Activated CD4-positive, alpha-beta memory T cell treated with anti-CD3 and anti-CD28 coated beads, Interleukin-2, amount 10 ng/mL, durations not matched to agents 7 days and 5 days (primary cell): ENCODE measurements around the gene CNDP1. TPM values are rescaled to one million over a fixed set of nuclear protein-coding genes. Genes with fewer than 3 reads are reported as not detected.
A peak's percentile ranks its signal among the peaks of the same experiment; 100 is the strongest.
"Not testable (repeated sequence)": the region's sequence is repeated elsewhere in the genome, so short reads cannot be mapped to it uniquely, and the experiment has no call there.

ENCODE experiments used
- CTCF ChIA-PET: fragments of 350-600 bp; sonication (Branson Sonifier 250); formaldehyde crosslinking; loops from one replicate; lab custom pipeline; 2021; ENCODE audit warnings: antibody characterized with exemption, inconsistent platforms; lab: Charles Lee
- POLR2A ChIA-PET: fragments of 350-600 bp; sonication (Branson Sonifier 250); formaldehyde crosslinking; loops from one replicate; lab custom pipeline; 2021; ENCODE audit warnings: antibody characterized with exemption; lab: Charles Lee
- DNase-seq: peaks from one replicate; pipeline ENCODE4 v3.0.0-alpha.2; 2020
- H3K27ac Mint-ChIP-seq: one replicate; pipeline ENCODE4 v1.8.0; 2021; ENCODE audit warnings: mild to moderate bottlenecking, mixed read lengths
- H3K27me3 Mint-ChIP-seq: one replicate; pipeline ENCODE4 v1.8.0; 2021; ENCODE audit warnings: mixed read lengths
- H3K36me3 Mint-ChIP-seq: one replicate; pipeline ENCODE4 v1.8.0; 2021; ENCODE audit warnings: low read depth, mixed read lengths
- H3K4me1 Mint-ChIP-seq: one replicate; pipeline ENCODE4 v1.8.0; 2021; ENCODE audit warnings: mixed read lengths
- H3K4me3 Mint-ChIP-seq: one replicate; pipeline ENCODE4 v1.8.0; 2021; ENCODE audit warnings: mild to moderate bottlenecking, mixed read lengths
- H3K9me3 Mint-ChIP-seq: one replicate; pipeline ENCODE4 v1.8.0; 2021; ENCODE audit warnings: mixed read lengths
- total RNA-seq, 2 experiments: library from RNA; stranded (reverse); gene quantifications; one replicate each; pipeline ENCODE4 v1.2.3, GENCODE V29; 2021

The CNDP1 gene
- total RNA-seq, 2 experiments from 2014 or later, result not detected

DNA sequence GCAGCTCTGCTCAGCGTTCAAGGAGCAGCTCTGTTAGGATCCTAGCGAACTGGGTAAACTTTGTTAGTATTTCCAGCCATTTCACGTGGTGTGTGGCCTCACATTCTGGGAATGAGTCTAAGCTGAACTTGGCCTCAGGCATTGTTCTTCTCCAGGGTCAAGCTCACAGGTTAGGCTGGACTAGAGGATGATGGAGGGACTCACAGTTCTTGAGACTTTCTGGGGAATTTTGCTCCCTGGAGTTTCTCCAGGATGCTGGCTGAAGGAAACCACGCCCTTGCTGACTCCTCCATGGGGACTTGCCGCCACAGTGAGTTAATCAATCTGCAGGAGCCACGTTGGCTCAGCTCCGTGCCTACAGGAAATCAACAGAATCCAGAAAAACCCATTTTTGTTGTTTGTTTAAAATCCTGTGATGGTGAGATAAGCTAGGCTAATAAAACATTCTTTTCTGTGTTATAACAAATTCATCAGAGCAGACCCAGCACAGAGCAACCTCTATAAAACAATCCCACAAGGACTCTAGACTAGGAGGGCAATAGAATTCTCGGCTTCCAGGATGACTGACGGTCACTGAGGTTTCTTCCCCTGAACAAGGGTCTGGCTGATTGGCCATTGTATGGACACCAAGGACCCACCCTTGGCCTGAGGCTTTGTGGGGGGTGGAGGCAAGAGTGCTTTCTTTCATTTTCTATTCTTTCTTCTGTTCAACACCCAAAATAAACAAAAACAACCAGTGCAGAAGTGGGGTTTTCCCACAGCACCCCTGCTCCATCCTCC is 12.6 kb downstream of the CNDP1 start:
- ChIA-PET POLR2A (no interaction called here), CTCF (interaction anchor here (1.2 kb wide), 1 partner anchor 11 kb away, joined by 3 read pairs; no protein-coding TSS in a partner anchor)
- no peaks in the 10 kb centered on the region for H3K36me3 Mint-ChIP-seq
- H3K9me3 Mint-ChIP-seq, result no peaks in the 10 kb centered on the region
- H3K27ac Mint-ChIP-seq, result no peak overlapping the region
- no peaks in the 10 kb centered on the region for H3K4me1 Mint-ChIP-seq
- H3K4me3 Mint-ChIP-seq, result no peak overlapping the region
- no peak for DNase-seq
- peaks cover 6% of the 10 kb centered on the region for H3K27me3 Mint-ChIP-seq

DNA sequence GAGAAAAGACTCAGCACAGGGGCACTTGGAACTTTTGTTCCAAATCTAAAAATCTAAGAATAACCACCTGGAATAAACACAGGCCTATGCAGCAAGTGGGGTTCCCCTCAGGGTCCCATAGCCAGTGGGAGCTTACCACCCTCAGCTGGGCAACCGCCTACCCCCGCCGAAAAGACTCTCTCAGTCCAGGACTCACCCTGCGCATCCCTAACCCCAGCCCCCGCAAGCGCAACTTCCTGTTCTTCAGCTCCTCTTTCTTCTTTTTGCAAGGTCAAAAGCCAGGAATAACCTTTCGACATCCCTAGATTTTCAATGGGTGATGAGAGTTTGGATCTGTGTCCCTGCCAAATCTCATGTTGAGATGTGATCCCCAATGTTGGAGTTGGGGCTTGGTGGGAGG is 13.6 kb downstream of the CNDP1 start:
- H3K27ac Mint-ChIP-seq, result no peak overlapping the region
- no peak for DNase-seq
- H3K27me3 Mint-ChIP-seq, result peaks cover 8% of the 10 kb centered on the region
- POLR2A ChIA-PET, result no interaction called here
- CTCF ChIA-PET, result interaction anchor here (1.2 kb wide), 1 partner anchor 10 kb away, joined by 3 read pairs; no protein-coding TSS in a partner anchor
- no peaks in the 10 kb centered on the region for H3K9me3 Mint-ChIP-seq
- no peaks in the 10 kb centered on the region for H3K4me1 Mint-ChIP-seq
- no peaks in the 10 kb centered on the region for H3K36me3 Mint-ChIP-seq
- no peak overlapping the region for H3K4me3 Mint-ChIP-seq

GRCh38 chr18:74549591-74550104 is 15.3 kb downstream of the CNDP1 start:
- H3K4me3 Mint-ChIP-seq, result no peak overlapping the region
- H3K27ac Mint-ChIP-seq, result no peak overlapping the region
- peaks cover 16% of the 10 kb centered on the region for H3K27me3 Mint-ChIP-seq
- no peak for DNase-seq
- H3K9me3 Mint-ChIP-seq, result no peaks in the 10 kb centered on the region
- no peaks in the 10 kb centered on the region for H3K4me1 Mint-ChIP-seq
- POLR2A ChIA-PET, result interaction anchor here (0.6 kb wide), 2 partner anchors 54 to 194 kb away, joined by 3 to 4 read pairs; no protein-coding TSS in a partner anchor
- CTCF ChIA-PET, result no interaction called here
- H3K36me3 Mint-ChIP-seq, result no peaks in the 10 kb centered on the region

DNA sequence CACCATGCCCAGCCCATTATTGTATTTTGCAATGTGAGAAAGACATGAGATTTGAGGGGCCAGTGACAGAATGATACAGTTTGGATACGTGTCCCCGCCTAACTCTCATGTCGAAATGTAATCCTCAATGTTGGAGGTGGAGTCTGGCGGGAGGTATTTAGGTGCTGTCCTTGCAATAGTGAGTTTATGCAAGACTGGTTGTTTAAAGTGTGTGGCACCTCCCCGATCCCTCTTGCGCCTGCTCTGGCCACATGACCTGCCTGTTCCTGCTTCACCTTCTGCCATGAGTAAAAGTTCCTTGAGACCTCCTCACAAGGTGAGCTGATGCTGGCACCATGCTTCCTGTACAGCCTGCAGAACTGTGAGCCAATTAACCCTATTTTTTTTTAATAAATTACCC is 16.6 kb downstream of the CNDP1 start:
- Mint-ChIP-seq H3K9me3 (no peaks in the 10 kb centered on the region), H3K27me3 (peaks cover 16% of the 10 kb centered on the region), H3K36me3 (no peaks in the 10 kb centered on the region), H3K27ac (no peak overlapping the region), H3K4me1 (no peaks in the 10 kb centered on the region), H3K4me3 (no peak overlapping the region)
- POLR2A ChIA-PET, result no interaction called here
- DNase-seq, result no peak
- CTCF ChIA-PET, result interaction anchor here (0.6 to 1.6 kb wide), 11 partner anchors 9 to 353 kb away, joined by 3 to 46 read pairs (median 5); no protein-coding TSS in a partner anchor

DNA sequence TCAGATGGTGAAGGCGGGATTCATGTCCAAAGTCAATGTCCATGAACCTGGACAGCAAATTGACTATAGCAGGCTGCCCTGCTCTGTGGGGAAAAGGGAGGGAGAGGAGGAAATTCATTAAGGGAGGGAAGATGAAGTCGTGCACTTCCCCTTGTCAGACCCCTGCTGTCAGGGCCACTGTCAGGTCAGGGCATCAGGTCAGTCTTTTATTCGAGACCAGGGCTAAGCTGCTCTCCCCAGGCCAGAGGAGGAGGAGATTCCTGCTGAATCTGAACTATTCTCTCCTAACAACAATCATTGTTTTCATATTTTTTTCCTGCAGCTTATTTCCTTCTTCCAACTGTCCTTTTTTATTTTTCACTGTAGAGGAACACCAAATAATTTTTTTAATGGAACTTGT is 17.2 kb downstream of the CNDP1 start:
- ChIA-PET POLR2A (interaction anchor here (0.6 to 0.7 kb wide), 2 partner anchors 46 to 189 kb away, joined by 3 read pairs; no protein-coding TSS in a partner anchor), CTCF (interaction anchor here (0.6 to 1.6 kb wide), 38 partner anchors 9 to 469 kb away, joined by 3 to 46 read pairs (median 4); partner anchors contain the start of gene CNDP2)
- Mint-ChIP-seq H3K27me3 (peaks cover 16% of the 10 kb centered on the region), H3K36me3 (no peaks in the 10 kb centered on the region), H3K4me3 (no peak overlapping the region), H3K27ac (no peak overlapping the region), H3K9me3 (no peaks in the 10 kb centered on the region), H3K4me1 (no peaks in the 10 kb centered on the region)
- no peak for DNase-seq

DNA sequence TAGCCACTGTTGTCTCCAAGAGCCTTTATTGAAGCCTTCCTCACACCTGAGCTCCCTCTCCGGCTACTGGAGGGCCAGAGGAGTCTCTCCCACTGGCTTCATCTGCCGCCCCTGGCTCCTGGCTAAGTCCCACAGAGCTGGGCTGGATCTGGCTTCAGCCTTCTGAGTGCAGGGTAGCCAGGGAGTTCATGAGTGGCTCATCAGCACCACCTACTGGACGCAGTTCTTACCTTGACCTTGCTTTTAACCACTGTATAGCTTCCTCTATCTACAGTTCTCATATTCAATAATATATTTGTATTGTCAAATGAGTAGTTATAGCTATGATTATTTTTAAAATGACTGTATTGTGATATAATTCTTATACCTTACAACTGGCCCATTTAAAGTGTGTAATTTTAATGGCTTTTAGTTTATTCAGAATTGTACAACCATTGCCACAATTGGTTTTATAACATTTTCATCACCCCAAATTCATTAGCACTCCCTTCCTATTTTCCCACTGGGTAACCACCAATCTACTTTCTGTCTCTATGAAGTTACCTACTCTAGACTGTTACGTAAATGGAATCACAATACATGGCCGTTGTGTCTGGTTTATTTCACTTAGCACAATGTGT is 17.7 kb downstream of the CNDP1 start:
- Mint-ChIP-seq H3K4me3 (no peak overlapping the region), H3K4me1 (no peaks in the 10 kb centered on the region), H3K27ac (no peak overlapping the region), H3K9me3 (no peaks in the 10 kb centered on the region), H3K27me3 (peaks cover 16% of the 10 kb centered on the region), H3K36me3 (no peaks in the 10 kb centered on the region)
- ChIA-PET POLR2A (interaction anchor here (0.6 to 0.7 kb wide), 2 partner anchors 46 to 190 kb away, joined by 3 read pairs; no protein-coding TSS in a partner anchor), CTCF (interaction anchor here (0.7 to 1.6 kb wide), 40 partner anchors 8 to 470 kb away, joined by 3 to 46 read pairs (median 4); partner anchors contain the start of gene CNDP2)
- DNase-seq, result peak; percentile 81

DNA sequence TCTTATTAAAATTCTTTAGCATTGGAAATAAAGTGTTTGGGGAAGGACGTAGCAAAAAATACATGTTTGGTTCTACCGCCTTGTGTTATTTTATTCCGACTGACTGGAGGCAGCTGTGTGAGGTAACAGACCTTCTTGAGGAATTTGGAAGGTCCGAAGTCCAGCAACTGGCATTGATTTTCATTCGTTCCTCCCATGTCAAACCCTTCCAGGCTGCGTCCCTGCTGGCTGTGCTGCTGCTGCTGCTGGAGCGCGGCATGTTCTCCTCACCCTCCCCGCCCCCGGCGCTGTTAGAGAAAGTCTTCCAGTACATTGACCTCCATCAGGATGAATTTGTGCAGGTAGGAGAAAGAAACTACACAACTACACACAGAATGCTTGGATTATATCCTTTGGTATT is 21.8 kb downstream of the CNDP1 start:
- Mint-ChIP-seq H3K27ac (no peak overlapping the region), H3K9me3 (no peaks in the 10 kb centered on the region), H3K4me3 (no peak overlapping the region), H3K36me3 (no peaks in the 10 kb centered on the region), H3K27me3 (peaks cover 11% of the 10 kb centered on the region), H3K4me1 (no peaks in the 10 kb centered on the region)
- ChIA-PET CTCF (no interaction called here), POLR2A (no interaction called here)
- DNase-seq, result no peak

GRCh38 chr18:74558096-74558495 is 23.8 kb downstream of the CNDP1 start:
- ChIA-PET CTCF (interaction anchor here (1.0 kb wide), 1 partner anchor 10 kb away, joined by 3 read pairs; no protein-coding TSS in a partner anchor), POLR2A (no interaction called here)
- no peak for DNase-seq
- H3K27me3 Mint-ChIP-seq, result peaks cover 7% of the 10 kb centered on the region
- no peak overlapping the region for H3K27ac Mint-ChIP-seq
- no peaks in the 10 kb centered on the region for H3K9me3 Mint-ChIP-seq
- H3K4me1 Mint-ChIP-seq, result no peaks in the 10 kb centered on the region
- H3K36me3 Mint-ChIP-seq, result no peaks in the 10 kb centered on the region
- H3K4me3 Mint-ChIP-seq, result no peak overlapping the region

DNA sequence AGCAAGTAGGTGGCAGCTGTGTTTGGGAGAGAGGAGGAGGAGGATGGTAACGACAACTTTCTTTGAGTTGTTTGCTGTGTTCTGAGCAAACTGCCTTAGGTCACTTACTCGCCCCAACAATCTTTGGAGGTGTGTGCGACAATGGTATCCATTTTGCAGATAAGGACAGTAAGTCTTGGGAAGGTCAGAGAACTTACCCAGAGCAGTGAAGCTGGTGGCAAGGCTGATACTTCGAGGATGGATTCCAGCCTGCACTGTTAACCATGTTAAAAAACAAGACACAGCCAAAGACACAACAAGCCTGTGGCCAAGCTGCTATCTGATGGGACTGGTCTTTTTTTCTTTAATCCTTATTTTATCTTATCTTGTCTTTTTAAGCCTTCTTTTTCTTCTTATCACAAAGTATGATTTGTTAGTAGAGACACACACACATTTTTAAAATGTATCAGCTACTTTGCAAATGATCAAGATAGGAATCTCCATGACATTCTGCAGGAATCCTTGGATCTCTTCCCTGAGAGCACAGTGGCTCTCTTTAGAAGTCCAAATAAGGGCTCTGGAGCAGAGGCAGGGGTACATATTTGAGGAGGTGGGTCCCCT is 27.9 kb downstream of the CNDP1 start:
- Mint-ChIP-seq H3K27ac (no peak overlapping the region), H3K36me3 (peaks cover 2% of the 10 kb centered on the region), H3K27me3 (peaks cover 2% of the 10 kb centered on the region), H3K9me3 (peaks cover 9% of the 10 kb centered on the region), H3K4me3 (no peak overlapping the region), H3K4me1 (no peaks in the 10 kb centered on the region)
- ChIA-PET CTCF (interaction anchor here (1.9 kb wide), 1 partner anchor 10 kb away, joined by 11 read pairs; no protein-coding TSS in a partner anchor), POLR2A (no interaction called here)
- no peak for DNase-seq

GRCh38 chr18:74562775-74563174 is 28.5 kb downstream of the CNDP1 start:
- H3K27me3 Mint-ChIP-seq, result peaks cover 2% of the 10 kb centered on the region
- no peak overlapping the region for H3K4me3 Mint-ChIP-seq
- POLR2A ChIA-PET, result no interaction called here
- no peak for DNase-seq
- H3K9me3 Mint-ChIP-seq, result peaks cover 12% of the 10 kb centered on the region
- no peak overlapping the region for H3K27ac Mint-ChIP-seq
- peaks cover 3% of the 10 kb centered on the region for H3K36me3 Mint-ChIP-seq
- no peaks in the 10 kb centered on the region for H3K4me1 Mint-ChIP-seq
- CTCF ChIA-PET, result interaction anchor here (1.9 kb wide), 1 partner anchor 11 kb away, joined by 11 read pairs; no protein-coding TSS in a partner anchor

GRCh38 chr18:74563999-74564398 is 29.7 kb downstream of the CNDP1 start:
- ChIA-PET POLR2A (no interaction called here), CTCF (interaction anchor here (1.3 kb wide), 1 partner anchor 12 kb away, joined by 4 read pairs; no protein-coding TSS in a partner anchor)
- peaks cover 3% of the 10 kb centered on the region for H3K36me3 Mint-ChIP-seq
- no peak overlapping the region for H3K4me3 Mint-ChIP-seq
- peaks cover 11% of the 10 kb centered on the region for H3K27me3 Mint-ChIP-seq
- H3K27ac Mint-ChIP-seq, result no peak overlapping the region
- no peaks in the 10 kb centered on the region for H3K4me1 Mint-ChIP-seq
- peaks cover 12% of the 10 kb centered on the region for H3K9me3 Mint-ChIP-seq
- DNase-seq, result no peak

- H3K4me1 Mint-ChIP-seq, POLR2A ChIA-PET, H3K36me3 Mint-ChIP-seq, DNase-seq, H3K4me3 Mint-ChIP-seq, H3K27ac Mint-ChIP-seq: not testable (repeated sequence)
- CTCF ChIA-PET, result interaction anchor here (1.3 kb wide), 1 partner anchor 13 kb away, joined by 4 read pairs; no protein-coding TSS in a partner anchor
- Mint-ChIP-seq H3K27me3 (peaks cover 15% of the 10 kb centered on the region), H3K9me3 (peaks cover 12% of the 10 kb centered on the region)
Observed at GRCh38 chr18:74565164-74565563, 30.9 kb downstream of the CNDP1 start.
